ENCODE measurements around the gene ANKRD66.

- TF ChIP-seq GATA2 (IDR thresholded peaks at IDR 0.05; ENCODE audit: low read depth, low read length) (no peak), GATA3 (IDR thresholded peaks at IDR 0.05; ENCODE audit: low read depth, low read length) (no peak)
Measured at GRCh38 chr6:46764961-46765360, 18.2 kb downstream of the ANKRD66 start.
